CD4-positive, alpha-beta T cell treated with Interferon alpha-2 for 1 hour (primary cell): ENCODE results near the gene CHIA.

Experiments
- DNase-seq, 2 donors: peaks; one replicate each; pipeline ENCODE4 v3.0.0-alpha.2; 2020 to 2022

Gene CHIA

GRCh38 chr1:111369645-111370044 is 79.0 kb downstream of the CHIA start:
- no peak for DNase-seq
